UCSD-AML1 (cell line): ENCODE measurements around the gene APOL6.
"Not testable (repeated sequence)": the region's sequence is repeated elsewhere in the genome, so short reads cannot be mapped to it uniquely, and the experiment has no call there.

Source experiments
- DNase-seq: peaks from one replicate; lab custom pipeline; 2025; ENCODE audit not compliant: unreplicated experiment; lab: John Stamatoyannopoulos, UW

APOL6 gene

GRCh38 chr22:35617137-35617755 is 31.0 kb upstream of the APOL6 start, which contains the start of gene MB:
Gene MB, minus strand, starts transcription at chr22:35617329. Its CDS starts 72 bp downstream, at chr22:35617257.
- no peak for DNase-seq

- no peak for DNase-seq
Measured at GRCh38 chr22:35618427-35619223, 29.6 kb upstream of the APOL6 start.

- no peak for DNase-seq
Measured at GRCh38 chr22:35619336-35620094, 28.7 kb upstream of the APOL6 start.

- DNase-seq = no peak
Measured at GRCh38 chr22:35620624-35621251, 27.5 kb upstream of the APOL6 start.

- DNase-seq = no peak
Measured at GRCh38 chr22:35621451-35621850, 26.8 kb upstream of the APOL6 start.

- no peak for DNase-seq
Measured at GRCh38 chr22:35622191-35622913, 25.9 kb upstream of the APOL6 start.

GRCh38 chr22:35623885-35624284 is 24.4 kb upstream of the APOL6 start:
- DNase-seq = not testable (repeated sequence)

- DNase-seq = no peak
Measured at GRCh38 chr22:35624547-35624946, 23.7 kb upstream of the APOL6 start.

GRCh38 chr22:35625763-35626432 is 22.3 kb upstream of the APOL6 start:
- DNase-seq = no peak

- peak; percentile 71 for DNase-seq
Measured at GRCh38 chr22:35627267-35628041, 20.8 kb upstream of the APOL6 start.

GRCh38 chr22:35628732-35629131 is 19.5 kb upstream of the APOL6 start:
- no peak for DNase-seq

GRCh38 chr22:35629406-35630216 is 18.6 kb upstream of the APOL6 start:
- peak; percentile 64 for DNase-seq

GRCh38 chr22:35630387-35630793 is 17.9 kb upstream of the APOL6 start:
- DNase-seq = no peak

- no peak for DNase-seq
Measured at GRCh38 chr22:35630891-35631290, 17.4 kb upstream of the APOL6 start.

- DNase-seq = peak; percentile 65
Measured at GRCh38 chr22:35631597-35631996, 16.6 kb upstream of the APOL6 start.

- DNase-seq = no peak
Measured at GRCh38 chr22:35632935-35633334, 15.3 kb upstream of the APOL6 start.

GRCh38 chr22:35633520-35633919 is 14.7 kb upstream of the APOL6 start:
- no peak for DNase-seq

GRCh38 chr22:35634015-35634414 is 14.2 kb upstream of the APOL6 start:
- DNase-seq = no peak
